ENCODE results near the gene PADI4. TPM values are rescaled to one million over a fixed set of nuclear protein-coding genes. Genes with fewer than 3 reads are reported as not detected.

PADI4 gene
- total RNA-seq, 1 donor = not detected

DNA sequence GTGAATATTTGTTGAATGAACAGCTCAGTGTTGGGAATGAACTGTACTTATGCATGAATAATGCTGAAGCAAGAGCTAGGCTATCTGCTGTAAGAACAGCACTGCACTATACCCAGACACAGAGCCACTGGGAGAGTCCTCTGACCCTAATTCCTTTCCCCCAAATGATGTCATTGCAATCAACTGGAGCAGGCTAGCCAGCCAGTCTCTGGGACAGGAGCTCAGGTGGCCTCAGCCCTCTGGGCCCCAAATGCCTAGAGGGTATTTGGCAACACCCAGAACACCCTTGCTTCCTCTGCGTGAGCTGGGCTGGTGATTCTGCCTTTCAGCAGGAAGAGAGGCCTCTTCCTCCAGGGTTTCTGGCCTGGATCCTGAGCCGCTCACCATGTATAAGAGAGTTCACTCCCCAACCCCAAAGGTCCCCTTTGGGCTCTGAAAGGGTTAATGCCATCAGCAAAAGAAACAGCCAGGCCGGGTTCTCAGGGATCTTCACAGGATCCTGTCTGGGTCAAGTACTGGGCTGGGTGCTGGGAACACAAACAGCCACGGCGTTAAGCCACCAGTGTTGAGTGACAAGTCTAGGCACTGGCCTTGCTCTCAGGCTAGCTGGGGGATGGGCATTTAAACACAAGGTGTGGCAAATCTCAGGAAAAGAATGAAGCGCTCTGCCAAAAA lies 3.7 kb upstream of the PADI4 start:
- no peak for DNase-seq (ENCODE audit: low read depth)
- no peak overlapping the region for H3K4me3 ChIP-seq (ENCODE audit: low read depth, low read length)
- TF ChIP-seq, protein P1, sequence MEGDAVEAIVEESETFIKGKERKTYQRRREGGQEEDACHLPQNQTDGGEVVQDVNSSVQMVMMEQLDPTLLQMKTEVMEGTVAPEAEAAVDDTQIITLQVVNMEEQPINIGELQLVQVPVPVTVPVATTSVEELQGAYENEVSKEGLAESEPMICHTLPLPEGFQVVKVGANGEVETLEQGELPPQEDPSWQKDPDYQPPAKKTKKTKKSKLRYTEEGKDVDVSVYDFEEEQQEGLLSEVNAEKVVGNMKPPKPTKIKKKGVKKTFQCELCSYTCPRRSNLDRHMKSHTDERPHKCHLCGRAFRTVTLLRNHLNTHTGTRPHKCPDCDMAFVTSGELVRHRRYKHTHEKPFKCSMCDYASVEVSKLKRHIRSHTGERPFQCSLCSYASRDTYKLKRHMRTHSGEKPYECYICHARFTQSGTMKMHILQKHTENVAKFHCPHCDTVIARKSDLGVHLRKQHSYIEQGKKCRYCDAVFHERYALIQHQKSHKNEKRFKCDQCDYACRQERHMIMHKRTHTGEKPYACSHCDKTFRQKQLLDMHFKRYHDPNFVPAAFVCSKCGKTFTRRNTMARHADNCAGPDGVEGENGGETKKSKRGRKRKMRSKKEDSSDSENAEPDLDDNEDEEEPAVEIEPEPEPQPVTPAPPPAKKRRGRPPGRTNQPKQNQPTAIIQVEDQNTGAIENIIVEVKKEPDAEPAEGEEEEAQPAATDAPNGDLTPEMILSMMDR (IDR thresholded peaks at IDR 0.05; ENCODE audit: insufficient read depth, low read length) = no peak

DNA sequence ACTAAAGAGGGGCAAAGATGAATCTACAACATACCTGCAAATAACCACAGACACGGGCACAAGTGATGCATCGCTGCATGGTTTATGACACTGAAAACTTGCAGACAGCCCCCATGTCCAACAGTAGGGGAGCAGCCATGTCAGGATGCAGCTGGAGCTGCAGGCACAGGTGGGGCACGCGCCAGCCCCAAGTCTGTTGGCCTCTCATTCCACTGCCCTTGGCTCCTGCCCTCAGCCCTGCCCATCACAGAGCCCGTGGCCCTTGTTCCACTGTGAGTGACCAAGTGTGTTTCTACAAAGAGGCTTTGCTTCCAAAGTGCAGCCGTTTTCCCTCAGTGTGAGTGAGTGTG lies 3.2 kb upstream of the PADI4 start:
- H3K4me3 ChIP-seq (ENCODE audit: low read depth, low read length) = no peak overlapping the region
- TF ChIP-seq, protein P1 (IDR thresholded peaks at IDR 0.05; ENCODE audit: insufficient read depth, low read length) = no peak
- no peak for DNase-seq (ENCODE audit: low read depth)

DNA sequence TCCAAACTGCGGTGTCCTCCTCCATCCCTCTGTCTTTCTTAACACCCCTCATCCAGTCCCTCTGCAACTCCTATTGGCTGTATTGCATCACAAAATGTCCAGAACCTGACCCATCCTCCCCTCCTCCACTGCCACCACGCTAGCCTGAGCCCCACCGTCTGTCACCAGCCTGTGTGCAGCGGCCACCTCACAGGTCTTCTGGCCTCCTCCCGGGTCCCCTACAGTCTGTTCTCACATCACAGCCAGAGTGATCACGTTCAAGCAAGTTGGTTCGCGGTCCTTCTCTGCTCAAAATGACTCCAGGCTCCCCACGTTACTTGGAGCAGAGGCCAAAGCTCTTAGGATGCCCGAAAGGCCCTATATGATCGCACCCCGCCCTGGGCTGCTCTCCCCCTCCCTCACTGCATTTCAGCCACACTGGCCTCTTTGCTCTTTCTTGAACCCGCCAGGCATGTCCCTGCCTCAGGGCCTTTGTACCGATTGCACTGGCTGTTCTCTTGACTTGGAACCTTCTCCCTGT lies 2.4 kb upstream of the PADI4 start:
- TF ChIP-seq, protein P1 (IDR thresholded peaks at IDR 0.05; ENCODE audit: insufficient read depth, low read length) = no peak
- H3K4me3 ChIP-seq (ENCODE audit: low read depth, low read length) = no peak overlapping the region
- no peak for DNase-seq (ENCODE audit: low read depth)

DNA sequence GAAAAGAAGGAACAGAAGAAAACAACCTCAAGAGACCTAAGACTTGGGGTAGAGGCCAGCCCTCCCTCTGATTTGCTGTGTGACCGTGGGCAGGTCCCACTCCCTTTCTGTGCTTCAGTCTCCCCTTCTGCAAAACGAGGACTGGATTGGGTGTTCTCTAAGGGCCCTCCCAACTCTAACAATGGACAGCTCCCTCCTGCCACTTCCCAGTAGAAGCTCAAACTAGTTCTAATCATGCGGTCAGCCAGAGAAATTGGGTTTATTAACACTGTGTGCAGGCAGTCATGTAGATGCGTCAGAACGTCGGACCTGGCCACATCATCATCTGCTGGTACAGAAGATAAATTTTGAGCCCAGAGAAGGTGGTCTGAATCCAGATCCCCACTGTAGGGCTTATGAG lies 1.6 kb upstream of the PADI4 start:
- no peak for DNase-seq (ENCODE audit: low read depth)
- TF ChIP-seq, protein P1 (IDR thresholded peaks at IDR 0.05; ENCODE audit: insufficient read depth, low read length) = no peak
- no peak overlapping the region for H3K4me3 ChIP-seq (ENCODE audit: low read depth, low read length)

DNA sequence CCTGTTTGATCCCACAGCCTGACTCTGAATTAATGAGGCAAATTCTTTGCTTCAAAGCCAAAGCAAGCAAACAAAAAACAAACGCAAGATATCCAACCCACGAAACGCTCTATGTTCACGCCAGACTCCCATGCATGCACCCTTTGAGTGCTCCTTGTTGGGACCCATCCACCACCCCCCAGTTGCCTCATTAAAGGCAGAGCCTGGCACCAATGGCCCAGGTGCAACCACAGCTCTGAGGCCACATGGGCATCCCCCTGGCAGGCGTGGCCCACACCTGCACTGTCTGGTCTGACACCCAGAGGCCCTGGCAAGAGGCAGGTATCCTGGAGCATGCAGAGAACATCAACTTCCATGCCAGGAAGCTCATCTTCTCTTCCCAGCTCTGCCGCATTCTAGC lies 1.1 kb upstream of the PADI4 start:
- TF ChIP-seq, protein P1 (IDR thresholded peaks at IDR 0.05; ENCODE audit: insufficient read depth, low read length) = no peak
- H3K4me3 ChIP-seq (ENCODE audit: low read depth, low read length) = no peak overlapping the region

DNA sequence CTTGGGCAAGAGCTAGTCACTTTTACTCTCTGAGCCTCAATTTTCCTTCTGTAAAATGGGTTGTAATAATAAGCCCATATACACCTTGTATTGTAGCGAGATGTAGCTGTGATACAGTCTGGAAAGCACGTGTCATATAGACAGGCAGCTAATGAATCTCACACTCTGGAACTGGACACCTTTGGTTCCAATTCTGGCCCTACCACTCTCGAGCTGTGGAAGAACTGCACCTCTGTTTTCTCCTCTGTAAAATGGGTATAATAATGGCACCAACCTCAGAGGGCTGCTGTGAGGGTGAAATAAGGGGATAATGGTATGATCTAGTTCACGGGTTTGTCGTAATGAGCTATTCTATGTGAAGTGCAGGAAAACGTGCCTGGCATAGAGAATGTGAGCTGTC lies 668 bp upstream of the PADI4 start:
- TF ChIP-seq, protein P1 (IDR thresholded peaks at IDR 0.05; ENCODE audit: insufficient read depth, low read length) = no peak
- H3K4me3 ChIP-seq (ENCODE audit: low read depth, low read length) = no peak overlapping the region
- no peak for DNase-seq (ENCODE audit: low read depth)

More for the DNA sequence above, 1.1 kb upstream of the PADI4 start:
- no peak for DNase-seq (ENCODE audit: low read depth)

DNA sequence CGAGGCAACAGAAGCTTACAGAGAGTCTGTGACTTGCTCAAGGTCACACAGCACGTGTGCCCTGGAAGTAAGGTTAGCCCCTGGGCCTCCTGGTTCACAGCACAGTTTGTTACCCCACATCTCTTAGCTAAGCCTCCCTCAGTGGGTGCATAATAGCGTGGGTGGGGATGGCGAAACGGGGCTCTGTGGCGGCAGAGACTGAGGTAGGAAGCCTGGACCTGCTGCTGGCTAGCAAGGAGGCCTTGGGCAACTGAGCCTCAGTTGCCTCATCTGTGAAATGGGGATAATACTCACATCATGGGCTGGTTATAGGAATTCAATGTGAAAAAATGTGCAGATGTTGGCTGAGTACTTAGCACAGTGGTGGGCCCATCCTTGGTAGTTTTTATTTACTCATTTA lies 596 bp downstream of the PADI4 start:
- DNase-seq (ENCODE audit: low read depth) = no peak
- no peak overlapping the region for H3K4me3 ChIP-seq (ENCODE audit: low read depth, low read length)
- TF ChIP-seq, protein P1 (IDR thresholded peaks at IDR 0.05; ENCODE audit: insufficient read depth, low read length) = no peak

Measured in fibroblast of the aortic adventitia (primary cell).